LNCAP (cell line): ENCODE measurements around the gene ADAMTS16.
A peak's percentile ranks its signal among the peaks of the same experiment; 100 is the strongest.

ENCODE experiments used
- TF ChIP-seq, protein P1 (sequence below): fragments of 450-650 bp; IDR thresholded peaks from 2 replicates; pipeline ENCODE4 v1.5.1; 2017; ENCODE audit warnings: mild to moderate bottlenecking

Gene ADAMTS16

DNA sequence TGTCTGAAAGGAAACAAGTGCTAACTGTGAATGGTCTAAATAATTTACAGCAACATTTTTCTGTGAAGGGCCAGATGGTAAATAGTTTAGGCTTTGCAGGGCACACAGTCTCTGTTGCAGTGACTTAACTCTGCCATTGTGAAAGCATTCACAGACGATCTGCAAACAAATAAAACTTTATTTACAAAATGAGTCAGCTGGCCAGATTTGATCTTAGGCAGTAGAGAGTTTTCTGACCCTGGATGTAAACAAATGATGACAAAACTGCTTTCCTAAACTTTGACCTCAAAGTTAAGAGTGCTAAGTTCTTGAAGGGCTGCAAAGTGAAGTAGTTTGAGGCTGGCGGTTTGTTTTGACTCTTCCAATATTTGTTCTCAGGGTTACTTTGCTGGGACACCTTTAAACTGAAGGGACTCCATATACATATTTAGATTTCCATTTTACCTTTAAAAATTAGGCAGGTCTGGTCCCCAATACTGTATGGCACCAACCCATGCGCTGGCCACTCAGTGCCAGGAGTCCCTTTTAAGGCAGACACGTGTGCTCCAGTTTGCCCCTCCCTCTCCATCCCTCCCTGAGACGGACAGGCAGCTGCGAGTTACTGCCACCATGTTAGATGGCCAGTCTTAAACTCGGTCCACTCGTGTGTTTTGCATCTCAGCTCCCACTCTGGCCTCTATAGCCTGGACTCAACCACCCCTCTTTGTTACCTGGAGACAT lies 4.0 kb upstream of the ADAMTS16 start:
- TF ChIP-seq, protein P1, sequence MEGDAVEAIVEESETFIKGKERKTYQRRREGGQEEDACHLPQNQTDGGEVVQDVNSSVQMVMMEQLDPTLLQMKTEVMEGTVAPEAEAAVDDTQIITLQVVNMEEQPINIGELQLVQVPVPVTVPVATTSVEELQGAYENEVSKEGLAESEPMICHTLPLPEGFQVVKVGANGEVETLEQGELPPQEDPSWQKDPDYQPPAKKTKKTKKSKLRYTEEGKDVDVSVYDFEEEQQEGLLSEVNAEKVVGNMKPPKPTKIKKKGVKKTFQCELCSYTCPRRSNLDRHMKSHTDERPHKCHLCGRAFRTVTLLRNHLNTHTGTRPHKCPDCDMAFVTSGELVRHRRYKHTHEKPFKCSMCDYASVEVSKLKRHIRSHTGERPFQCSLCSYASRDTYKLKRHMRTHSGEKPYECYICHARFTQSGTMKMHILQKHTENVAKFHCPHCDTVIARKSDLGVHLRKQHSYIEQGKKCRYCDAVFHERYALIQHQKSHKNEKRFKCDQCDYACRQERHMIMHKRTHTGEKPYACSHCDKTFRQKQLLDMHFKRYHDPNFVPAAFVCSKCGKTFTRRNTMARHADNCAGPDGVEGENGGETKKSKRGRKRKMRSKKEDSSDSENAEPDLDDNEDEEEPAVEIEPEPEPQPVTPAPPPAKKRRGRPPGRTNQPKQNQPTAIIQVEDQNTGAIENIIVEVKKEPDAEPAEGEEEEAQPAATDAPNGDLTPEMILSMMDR: no peak

DNA sequence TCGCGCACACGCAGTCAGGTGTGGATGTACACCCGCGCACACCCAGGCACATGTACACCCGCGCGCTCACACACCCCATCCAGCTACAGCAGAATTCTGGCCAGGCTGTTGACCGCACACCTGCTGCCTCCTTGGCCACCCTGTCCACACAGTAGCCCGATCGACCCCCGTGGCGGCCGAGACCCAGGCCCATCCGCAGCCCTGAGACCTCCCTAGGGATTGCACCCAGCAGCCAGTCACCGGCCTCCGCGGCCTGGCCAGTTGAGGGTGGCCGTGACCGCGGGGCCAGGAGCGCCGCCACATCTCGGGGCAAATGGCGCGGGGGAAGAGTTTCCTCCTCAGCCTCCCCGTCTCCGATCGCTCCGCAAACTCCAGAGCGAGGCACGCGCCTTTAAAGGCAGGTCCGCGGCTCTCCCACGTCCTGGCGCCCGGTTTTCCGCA lies 774 bp upstream of the ADAMTS16 start:
- TF ChIP-seq, protein P1: no peak

DNA sequence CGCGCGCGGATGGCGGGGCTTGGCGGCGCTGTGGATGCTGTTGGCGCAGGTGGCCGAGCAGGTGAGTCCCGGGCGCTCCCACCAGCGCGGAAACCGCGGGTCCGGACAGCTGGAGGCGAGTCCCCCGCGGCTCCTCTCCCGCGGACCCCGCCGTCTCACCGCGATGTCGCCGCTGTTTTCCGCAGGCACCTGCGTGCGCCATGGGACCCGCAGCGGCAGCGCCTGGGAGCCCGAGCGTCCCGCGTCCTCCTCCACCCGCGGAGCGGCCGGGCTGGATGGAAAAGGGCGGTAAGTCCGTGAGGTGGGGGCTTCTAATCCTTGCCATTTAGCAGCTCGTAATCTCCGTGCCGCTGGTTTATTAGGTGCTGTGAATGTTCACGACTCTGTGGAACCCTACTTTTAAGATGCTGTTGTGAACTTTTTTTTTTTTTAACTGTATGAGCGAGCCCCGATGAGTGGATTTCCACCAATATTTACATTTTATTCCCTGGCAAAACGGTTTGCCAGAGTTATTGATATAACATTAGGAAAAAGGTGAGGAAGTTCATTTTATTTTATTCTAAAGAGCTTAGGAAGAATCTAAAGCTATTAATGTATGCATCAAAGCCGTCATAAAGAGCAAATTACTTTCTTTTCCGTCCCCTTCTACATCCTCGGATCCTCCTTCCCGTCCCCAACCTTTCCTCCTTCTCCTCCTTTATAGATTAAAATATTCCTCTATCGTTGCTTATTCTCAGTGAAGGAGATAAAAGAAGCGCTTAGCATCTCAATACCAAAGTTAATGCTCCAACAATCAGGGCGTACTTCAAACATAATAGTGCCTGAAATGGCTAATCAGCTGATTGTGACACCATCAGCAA lies 579 bp downstream of the ADAMTS16 start:
- TF ChIP-seq, protein P1: no peak

DNA sequence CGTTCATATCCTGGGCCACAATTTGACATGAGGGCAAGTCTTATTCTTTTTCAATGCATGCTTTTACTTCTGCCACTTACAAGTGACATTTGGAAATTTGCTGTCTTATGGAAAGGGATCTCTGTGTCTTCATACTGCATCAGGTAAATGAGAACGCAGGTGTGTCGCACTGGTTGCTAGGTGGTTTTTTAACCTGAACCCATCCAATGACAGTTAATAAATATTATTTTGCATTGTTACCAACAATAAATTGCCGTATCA lies 1.1 kb downstream of the ADAMTS16 start:
- TF ChIP-seq, protein P1: no peak

DNA sequence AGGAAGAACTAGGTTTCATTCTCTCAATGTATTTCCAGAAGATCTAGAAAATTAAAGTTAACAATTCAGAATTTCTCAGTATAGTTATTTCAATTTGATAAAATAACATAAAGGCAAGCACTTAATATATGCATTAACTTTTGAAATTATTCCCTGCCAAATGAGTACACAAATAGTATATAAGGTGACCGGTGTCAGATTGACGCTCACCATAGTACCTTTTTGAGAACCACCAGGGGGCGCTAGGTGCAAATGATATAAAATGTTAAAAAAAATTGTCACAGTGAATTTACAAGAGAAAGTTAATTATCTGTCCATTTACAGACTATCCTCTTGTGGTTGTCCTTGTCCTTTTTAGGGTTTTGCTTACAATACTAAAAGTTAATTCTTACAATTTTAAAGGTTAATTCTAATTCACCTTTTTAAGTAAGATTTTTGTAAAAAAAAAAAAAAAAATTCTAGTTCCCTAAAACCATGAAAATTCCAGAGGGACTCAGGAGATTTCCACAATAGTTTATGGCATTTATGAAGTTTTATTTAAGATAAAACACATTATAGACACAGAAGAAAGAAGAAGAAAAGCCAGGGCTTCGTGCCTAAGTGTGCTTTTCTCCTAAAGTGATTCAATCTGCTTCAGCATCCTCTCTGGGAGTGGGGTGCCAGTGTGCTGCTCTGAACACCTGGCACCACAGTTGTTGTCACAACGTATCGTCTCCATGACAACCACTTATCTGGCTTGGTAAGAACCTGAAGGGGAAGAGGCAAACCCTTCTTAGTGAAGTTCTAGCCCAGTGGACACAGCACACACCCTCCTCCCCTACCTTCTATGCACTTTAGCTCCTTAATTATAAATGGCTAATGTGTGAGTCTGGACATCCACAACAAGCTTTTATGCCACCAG lies 1.7 kb downstream of the ADAMTS16 start:
- TF ChIP-seq, protein P1: peak; percentile 68

DNA sequence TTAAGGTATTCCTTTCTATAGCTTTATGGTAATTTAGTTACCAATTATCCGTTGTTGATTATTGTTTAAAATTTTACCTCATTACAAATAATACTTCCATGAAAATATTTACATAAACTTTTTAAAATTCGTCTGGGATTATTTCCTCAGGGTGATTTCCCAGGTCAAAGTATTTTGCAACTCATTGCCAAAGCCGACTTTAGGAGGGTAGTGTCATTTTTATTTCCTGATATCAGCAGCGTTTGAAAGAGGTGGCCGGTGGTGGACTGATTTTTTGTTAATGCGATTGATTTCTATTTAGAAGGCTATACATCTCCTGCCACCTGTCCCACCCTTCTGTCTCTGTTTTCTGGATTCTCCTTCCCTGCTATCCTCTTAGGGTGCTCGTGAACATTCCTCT lies 4.3 kb downstream of the ADAMTS16 start:
- TF ChIP-seq, protein P1: no peak
